GM15510 (cell line): ENCODE data around the gene PRAF2.

Experiments
- POLR2A ChIP-seq: IDR thresholded peaks from 3 replicates; pipeline ENCODE4 v1.6.1; 2011; ENCODE audit warnings: borderline replicate concordance; ENCODE audit not compliant: insufficient read length; ENCODE audit errors: extremely low read depth

PRAF2 gene

DNA sequence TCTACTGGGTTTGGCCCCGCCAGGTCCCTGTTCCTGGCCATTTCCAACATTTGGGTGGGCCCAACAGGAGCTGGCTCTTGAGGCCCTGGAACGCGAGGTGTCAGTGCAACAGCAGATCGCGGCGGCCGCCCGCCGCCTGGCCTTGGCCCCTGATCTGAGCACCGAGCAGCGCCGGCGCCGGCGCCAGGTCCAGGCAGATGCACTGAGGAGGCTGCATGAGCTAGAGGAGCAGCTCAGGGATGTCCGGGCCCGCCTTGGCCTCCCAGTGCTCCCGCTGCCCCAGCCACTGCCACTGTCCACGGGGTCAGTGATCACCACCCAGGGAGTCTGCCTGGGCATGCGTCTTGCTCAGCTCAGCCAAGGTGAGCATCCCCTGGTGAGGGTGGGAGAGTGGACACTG is 9.5 kb downstream of the PRAF2 start:
- TF ChIP-seq POLR2A: no peak

DNA sequence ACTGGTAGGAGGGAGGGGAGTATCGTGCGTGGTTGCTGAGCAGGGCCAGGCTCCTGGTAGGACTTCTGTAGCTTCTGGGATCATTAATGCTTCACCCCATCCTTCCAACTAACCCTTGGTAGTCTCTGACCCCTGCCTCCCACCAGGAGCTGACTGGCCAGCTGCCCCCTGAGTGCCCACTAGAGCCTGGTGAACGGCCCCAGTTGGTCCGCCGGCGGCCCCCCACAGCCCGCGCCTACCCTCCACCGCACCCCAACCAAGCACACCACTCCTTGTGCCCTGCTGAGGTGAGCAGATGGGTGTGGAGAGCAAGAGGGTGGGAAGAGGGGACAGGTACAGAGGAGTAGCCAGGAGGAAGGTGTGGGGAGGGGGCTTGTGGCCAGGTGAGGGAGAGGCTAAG is 10.1 kb downstream of the PRAF2 start:
- TF ChIP-seq POLR2A: no peak

DNA sequence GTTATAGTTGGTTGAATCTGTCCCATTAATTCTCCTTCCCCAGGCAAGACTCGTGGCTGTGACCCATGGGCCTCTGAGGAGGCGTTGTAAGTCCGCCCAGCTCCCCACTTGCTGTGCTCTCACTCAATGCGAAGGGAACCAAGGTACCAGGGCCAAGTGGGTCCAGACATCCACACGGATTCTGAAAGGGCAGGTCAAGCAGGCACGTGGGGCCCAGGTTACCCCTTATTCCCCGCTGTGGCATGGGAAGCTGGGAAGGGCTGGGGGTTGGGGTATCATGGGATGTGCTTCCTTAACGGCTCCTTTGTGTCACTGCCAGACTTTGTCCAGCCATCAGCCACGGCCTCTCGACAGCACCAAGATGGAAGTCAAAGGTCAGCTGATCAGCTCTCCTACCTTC is 11.9 kb downstream of the PRAF2 start:
- TF ChIP-seq POLR2A: no peak

DNA sequence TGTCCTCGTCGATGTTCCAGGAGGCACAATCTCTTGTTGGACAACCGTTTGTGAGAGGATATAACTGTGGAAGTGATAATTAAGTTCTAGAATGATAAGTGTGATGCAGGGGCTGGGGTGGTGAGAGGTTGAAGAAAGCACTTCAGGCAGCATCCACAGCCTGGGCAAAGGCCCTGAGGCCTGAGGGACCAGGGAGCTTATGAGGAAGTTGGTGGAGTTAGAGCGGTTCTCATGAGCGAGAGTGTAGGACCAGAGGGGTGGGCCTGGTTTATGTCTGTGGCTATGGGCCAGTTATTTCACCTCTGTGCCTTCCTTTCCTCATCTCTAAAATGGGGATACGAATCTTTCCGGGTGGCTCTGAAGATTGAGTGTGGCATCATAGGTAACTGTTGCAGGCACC is 12.3 kb downstream of the PRAF2 start:
- no peak for TF ChIP-seq POLR2A

DNA sequence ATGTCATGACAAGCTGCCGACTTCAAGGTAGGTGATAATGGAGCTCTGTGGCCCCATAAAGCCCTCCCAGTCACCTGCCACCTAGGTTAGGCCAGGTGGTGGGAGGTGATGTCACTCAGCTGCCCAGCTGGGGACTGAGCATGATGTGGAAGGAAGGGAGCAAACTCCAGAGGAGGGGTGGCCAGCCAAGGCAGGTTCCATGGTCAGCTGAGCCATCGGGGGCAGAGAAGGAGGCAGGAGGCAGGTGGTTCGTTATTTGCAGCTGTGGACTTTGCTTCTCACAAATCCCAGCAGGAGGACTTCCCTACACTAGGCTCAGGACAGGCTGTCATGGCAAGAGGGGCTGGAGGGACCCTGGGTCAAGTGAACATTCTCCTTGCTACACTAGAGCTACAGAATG is 12.9 kb downstream of the PRAF2 start:
- TF ChIP-seq POLR2A: no peak

DNA sequence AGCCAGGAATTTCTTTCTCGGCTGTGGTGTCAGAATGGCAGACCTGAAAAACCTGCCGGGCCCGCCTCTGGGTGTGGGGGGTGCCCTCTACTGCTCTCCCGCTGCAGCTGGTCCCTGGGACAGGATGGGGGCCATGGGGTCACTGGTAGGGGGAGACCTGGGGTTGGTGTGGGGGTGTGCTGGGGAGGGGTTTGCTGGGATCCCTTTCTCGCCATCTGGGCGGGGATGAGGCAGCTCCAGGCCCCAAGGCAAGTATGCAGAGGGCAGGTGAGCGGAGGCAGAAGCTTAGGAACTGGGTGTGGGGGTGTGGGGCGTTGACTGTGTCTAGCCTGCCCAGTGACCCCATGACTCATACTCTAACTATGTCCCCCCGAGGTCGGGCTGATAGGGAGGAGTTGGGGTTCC is 14.1 kb downstream of the PRAF2 start:
- TF ChIP-seq POLR2A: no peak

DNA sequence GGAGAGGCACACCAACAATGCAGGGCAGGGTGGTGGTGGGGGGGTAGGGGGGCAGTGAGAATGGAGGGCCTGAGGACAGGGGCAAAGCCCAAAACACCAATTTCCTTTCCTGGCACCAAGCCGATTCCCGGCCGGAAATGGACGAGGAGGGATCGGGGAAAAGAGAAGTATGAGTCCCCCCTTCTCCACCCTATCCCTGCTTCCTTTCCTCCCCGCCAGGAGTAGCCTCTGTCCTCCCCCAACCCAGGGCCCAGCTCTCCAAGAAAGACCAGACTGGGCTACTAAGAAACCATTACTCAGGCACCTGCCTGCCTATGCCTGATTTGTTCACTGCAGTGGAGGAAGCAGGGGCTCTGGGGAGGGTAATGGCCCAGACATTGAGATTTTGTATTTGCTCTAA is 14.6 kb downstream of the PRAF2 start:
- TF ChIP-seq POLR2A: no peak

DNA sequence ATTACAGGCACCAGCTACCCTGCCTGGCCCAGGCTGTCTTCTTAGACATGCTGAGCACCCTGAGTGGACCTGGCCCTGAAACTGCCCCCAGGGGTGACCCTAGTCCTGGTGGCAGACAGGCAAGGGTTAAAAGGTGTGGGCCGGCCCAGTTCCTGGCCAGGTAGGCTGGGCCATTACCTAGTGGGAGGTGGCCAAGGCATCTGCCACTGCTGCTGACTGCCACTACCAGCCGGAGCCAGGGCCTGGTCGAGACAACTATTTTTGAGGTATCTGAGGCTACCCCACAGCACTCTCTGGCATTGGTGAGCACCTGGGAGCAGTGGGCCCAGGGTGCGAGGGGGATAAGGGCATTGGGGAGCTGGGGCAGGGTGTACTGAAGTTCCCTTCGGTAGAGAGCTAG is 15.0 kb downstream of the PRAF2 start, which contains the start of gene CCDC120:
CCDC120 (plus strand) TSS at position 206 of the 400 bp plus-strand sequence. CDS start 3,043 bp downstream, outside the sequence.
- TF ChIP-seq POLR2A: no peak

DNA sequence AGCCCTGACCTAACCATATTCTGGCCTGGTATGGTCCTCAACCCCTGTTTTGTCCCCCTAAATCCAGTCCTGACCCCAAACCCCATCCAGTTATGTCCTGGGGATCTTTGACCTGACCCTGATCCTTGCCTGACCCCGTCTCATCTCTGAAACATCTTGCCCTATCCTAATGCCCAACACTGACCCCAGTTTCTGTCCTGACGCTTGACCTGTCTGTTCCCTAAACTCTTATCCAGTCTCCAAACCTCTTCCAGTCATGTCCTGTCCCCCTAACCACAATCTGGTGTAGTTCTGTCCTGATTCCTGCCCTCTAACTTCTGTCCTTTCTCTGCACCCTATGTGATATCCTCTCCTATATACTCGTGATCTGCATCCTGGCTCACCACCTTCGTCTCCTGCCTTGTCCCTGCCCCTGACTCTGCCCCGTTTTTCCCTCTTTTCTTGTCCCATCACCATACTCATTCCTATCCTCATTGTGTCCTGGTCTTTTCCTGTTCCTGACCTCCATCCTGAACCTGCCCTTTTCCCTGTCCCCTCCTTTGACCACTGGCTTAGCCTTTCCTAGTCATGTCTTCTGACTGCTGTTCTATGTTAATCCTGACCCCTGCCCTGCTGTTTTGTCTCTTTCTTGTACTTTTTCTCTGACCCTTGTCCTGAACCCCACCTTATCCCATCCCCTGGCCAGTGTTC is 19.6 kb downstream of the PRAF2 start:
- no peak for TF ChIP-seq POLR2A

DNA sequence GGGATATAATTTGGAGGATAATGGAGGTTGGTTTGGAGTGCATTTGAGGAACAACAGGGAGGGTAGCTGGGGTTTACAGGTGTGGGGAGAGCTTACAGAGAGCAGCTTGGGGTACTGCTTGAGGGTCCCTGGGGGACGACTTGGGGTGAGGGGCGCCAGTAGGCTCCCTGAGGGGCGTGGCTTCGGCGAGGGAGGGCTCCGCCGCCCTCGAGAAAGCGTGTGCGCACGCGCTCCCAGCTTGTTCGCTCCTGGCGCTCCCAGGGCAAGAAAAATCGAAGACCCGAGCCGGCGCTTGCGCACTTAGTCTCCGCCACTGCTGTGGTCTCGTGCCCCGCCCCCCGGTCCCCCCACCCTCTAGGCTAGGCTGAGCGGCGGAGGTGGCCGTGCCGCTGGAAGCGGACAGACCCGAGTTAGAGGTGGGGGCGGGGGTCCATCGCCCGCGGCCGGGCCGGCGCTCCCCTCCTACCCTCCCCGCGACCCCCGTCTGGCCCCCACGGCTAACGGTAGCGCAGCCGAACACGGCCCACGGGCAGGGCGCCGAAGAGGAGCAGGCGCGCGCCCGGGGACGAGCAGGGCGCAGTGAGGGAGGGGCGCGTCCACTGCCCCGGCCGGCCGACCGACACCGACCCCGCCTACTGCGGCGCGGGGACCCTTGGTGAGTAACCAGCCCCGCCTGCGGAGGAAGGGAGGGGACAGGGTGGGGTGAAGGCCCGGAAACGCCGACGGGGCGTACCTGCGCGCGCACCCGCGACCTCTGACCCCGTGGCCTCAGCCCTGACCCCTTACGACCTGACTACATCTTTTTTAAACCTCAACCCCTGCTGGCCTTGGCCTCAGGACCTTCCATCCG is 20.4 kb downstream of the PRAF2 start:
- no peak for TF ChIP-seq POLR2A

DNA sequence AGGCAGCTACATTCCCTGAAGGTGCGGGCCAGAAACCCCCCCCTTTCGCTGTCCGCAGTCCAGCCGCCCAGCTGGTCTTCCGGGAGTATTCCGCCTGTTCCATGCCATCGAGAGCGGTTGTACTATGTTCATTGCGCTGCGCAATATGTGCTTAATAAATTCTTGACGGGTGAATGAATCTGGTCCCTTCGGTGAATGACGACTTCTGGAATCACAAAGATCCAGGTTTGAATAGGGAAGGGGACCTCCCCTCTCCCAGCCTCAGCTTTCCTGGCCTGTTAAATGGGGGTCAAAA is 29.9 kb downstream of the PRAF2 start:
- TF ChIP-seq POLR2A: peak; percentile 2

DNA sequence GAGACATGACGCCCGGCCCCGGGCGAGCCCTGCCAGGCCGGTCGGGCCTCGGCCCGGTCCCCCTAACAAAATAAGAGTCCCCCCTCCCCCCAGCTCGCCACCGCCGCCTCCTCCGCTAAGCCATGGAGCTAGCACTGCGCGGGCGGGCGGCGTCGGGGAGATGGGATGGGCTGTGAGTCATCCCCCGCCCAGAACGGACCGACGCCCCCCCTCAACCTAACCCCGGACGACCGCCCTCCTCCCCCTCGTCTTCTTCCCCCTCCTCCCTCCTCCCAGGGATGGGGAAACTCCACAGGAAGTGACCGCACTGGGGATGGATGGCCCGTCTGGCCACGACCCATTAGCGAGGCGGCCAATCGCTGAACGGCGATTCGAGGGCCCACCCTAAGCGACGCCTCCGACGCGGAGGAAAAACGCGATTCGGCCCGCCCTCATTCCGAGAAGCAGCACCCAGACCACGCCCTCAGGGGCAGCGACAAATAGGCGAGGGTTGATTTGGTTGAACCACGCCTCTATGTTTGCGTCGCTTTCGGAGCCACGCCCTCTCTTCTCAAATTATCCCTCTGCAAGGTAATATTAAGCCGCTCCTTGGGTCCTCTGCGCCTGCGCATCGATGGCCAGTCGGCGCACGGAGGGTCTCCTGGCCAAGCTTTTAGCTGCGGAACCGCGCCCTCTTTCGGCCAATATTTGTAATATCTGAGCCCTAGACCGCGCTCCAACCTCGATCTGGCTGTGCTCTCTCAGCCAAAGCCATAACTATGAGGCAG is 30.4 kb downstream of the PRAF2 start, which contains the start of gene TFE3:
TFE3 (minus strand) TSS at position 138 of the 767 bp plus-strand sequence; CDS start at position 7, 131 bp downstream.
- TF ChIP-seq POLR2A: peak; percentile 31

DNA sequence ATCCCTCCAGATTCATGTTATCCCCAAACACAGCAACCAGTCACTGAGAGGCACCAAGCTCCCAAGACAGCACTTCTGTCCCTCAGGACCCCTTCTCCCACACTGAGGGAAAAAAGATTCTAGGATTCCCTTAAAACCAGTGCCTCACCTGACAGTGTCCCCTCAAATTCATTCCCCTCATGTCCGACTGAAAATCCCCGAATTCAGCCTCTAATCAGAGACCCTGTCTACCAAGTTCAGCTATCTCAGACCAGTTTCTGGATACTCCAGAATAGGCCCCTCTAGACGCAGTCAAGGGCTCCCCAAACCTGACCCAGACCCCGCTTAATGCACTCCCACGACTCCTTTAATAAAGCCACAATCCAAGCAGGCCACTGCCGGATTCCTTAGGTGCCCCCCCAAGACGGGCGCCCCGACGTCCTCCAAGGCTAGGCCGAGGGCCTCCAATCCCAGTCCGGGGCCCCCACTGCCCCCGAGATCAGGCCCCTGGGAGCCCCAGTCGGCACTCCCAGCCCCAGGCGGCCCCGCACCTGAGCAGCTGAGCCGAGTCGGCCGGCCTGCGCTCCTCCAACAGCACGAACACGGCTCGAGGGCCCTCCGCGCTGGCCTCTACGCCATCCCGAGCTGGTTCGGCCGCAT is 31.1 kb downstream of the PRAF2 start:
- no peak for TF ChIP-seq POLR2A

DNA sequence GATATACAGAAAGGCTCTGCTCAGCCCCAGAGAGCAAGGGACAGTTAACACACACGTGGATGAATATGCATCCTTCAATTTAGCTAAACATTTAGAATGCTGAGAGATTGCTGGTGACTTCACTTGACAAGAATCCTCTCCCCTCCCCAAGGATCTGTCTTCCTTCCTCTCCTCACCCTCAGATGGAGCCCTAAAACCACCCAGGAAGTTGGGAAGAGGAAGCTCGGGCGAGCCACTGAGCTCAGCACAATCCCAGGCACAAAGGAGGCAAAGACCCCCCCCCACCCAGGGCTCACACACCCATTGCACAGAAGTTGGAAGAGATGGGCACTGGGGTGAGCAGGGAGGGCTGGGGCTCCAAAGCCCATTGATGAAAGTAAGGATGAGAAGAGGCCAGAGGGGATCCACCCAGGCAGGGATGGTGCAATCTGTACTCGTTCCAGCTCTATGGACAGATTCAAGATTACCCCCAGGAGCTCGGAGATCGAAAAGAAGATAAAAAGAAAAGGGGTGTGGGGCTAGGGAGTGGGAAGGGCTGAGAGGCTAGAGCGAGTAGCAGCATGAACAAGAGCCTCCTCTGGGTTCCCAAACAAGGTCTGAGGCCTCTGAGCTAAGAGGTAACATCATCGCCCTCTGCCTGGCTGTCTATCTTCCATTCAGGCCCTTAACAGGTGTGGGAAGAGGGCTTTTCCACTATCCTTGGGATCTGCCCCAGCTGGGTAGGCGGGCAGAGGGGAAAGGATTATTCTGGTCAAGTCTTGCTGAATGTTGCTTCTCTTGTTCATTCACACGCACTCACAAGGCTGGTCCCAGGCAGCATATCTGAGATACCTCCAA is 31.8 kb downstream of the PRAF2 start:
- TF ChIP-seq POLR2A: no peak

DNA sequence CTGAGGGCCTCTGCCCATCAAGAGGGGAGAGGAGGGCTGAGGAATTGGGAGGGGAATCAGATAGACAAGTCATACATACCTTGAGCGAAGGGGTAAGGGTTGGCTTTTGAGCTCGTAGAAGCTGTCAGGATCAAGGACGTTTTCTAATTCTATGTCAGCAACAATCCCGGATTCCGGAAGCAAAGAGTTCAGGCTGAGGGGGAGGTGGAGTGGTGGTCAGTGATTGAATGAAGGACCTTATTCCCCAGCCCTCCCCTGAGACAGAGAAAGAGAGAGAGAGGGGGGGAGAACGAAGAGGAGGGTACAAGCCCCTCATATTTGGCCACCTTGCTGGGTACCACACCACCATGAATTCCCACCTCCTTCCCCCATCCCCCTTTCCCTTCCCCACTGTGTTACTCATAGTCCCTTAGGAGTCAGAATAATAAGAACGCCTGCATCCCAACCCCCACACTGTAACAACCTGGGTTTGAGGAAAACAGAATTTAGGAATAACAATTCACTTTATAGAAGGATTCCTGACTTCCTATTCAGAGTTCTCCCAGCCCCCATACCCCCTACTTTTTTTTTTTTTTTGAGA is 33.3 kb downstream of the PRAF2 start:
- no peak for TF ChIP-seq POLR2A
